B cell (primary cell): ENCODE measurements around the gene ELMO3. TPM values are rescaled to one million over a fixed set of nuclear protein-coding genes. Genes with fewer than 3 reads are reported as not detected.

Source experiments
- ATAC-seq: fragments of 200-7000 bp; cut with Tn5 transposase; one replicate; pipeline ENCODE4 v1.10.0; 2021; ENCODE audit warnings: low read depth, mild to moderate bottlenecking, moderate number of reproducible peaks, moderate library complexity
- CTCF ChIA-PET: fragments of 350-600 bp; sonication (Branson Sonifier 250); formaldehyde crosslinking; loops from one replicate; lab custom pipeline; 2021; ENCODE audit warnings: antibody characterized with exemption, inconsistent platforms; lab: Charles Lee
- POLR2A ChIA-PET: fragments of 350-600 bp; sonication (Branson Sonifier 250); formaldehyde crosslinking; loops from one replicate; lab custom pipeline; 2021; ENCODE audit warnings: antibody characterized with exemption; lab: Charles Lee
- DNase-seq: peaks from one replicate; pipeline ENCODE4 v3.0.0; 2013
- H2AFZ ChIP-seq: 2 replicates; pipeline ENCODE4 v1.6.1; 2012; ENCODE audit warnings: mild to moderate bottlenecking, low read depth, low read length; ENCODE audit not compliant: insufficient read depth, poor library complexity, severe bottlenecking
- H3K27ac ChIP-seq, 2 donors: 1 replicate in 1 of 2; 2 replicates in 1 of 2; pipeline ENCODE4 v1.5.1; 2012 to 2013; ENCODE audit warnings: low read length in 2 of 2, mild to moderate bottlenecking in 2 of 2, moderate library complexity in 1 of 2
- H3K27me3 ChIP-seq, 4 experiments: fragments of 200-600 bp in 1 of 4; sonication (generic) in 1 of 4; replicated peaks in 1 of 4; 1 replicate in 2 of 4; 2 replicates in 2 of 4; pipeline versions ENCODE4 v1.6.1 to v1.7.0; 2013 to 2016; ENCODE audit warnings: low read length in 3 of 4, mild to moderate bottlenecking in 2 of 4, mixed read lengths in 1 of 4, moderate library complexity in 1 of 4; ENCODE audit not compliant: insufficient read depth in 4 of 4, control insufficient read depth in 3 of 4; ENCODE audit errors: control extremely low read depth in 1 of 4
- H3K36me3 ChIP-seq, 2 experiments: replicated peaks in 1 of 2; 1 replicate in 1 of 2; 2 replicates in 1 of 2; pipeline versions ENCODE4 v1.6.1 to v1.7.1; 2013; ENCODE audit warnings: low read length in 1 of 2; ENCODE audit not compliant: insufficient read depth in 2 of 2, control insufficient read depth in 1 of 2; ENCODE audit errors: control extremely low read depth in 1 of 2, extremely low read depth in 1 of 2
- H3K4me1 ChIP-seq, 2 donors: fragments of 200-600 bp in 1 of 2; sonication (generic) in 1 of 2; 1 replicate in 1 of 2; 2 replicates in 1 of 2; pipeline versions ENCODE4 v1.5.1 to v1.6.1; 2013 to 2017; ENCODE audit warnings: low read length in 2 of 2; ENCODE audit not compliant: control insufficient read depth in 2 of 2, insufficient read depth in 2 of 2
- H3K4me2 ChIP-seq: replicated peaks from 2 replicates; pipeline ENCODE3; 2012; ENCODE audit warnings: mild to moderate bottlenecking, low read depth, low read length; ENCODE audit not compliant: poor library complexity, severe bottlenecking
- H3K4me3 ChIP-seq, 5 experiments: fragments of 200-600 bp in 1 of 5; sonication (generic) in 1 of 5; 1 replicate in 3 of 5; 2 replicates in 2 of 5; pipeline versions ENCODE4 v1.5.1 to v1.7.0; 2011 to 2016; ENCODE audit warnings: low read length in 4 of 5, mild to moderate bottlenecking in 4 of 5, low read depth in 2 of 5, control low read depth in 1 of 5, moderate library complexity in 1 of 5; ENCODE audit not compliant: insufficient read depth in 1 of 5; ENCODE audit errors: control extremely low read depth in 1 of 5, extremely low read depth in 1 of 5
- H3K79me2 ChIP-seq: fragments of 200-600 bp; sonication (generic); one replicate; pipeline ENCODE4 v1.6.0; 2016; ENCODE audit warnings: low read length; ENCODE audit not compliant: control insufficient read depth, insufficient read depth
- H3K9ac ChIP-seq: fragments of 200-600 bp; sonication (generic); 2 replicates; pipeline ENCODE4 v1.6.1; 2017; ENCODE audit warnings: mild to moderate bottlenecking, low read length, moderate library complexity
- H3K9me3 ChIP-seq, 3 donors: one replicate each; pipeline versions ENCODE4 v1.6.1 to v1.7.1; 2013; ENCODE audit warnings: low read length in 2 of 3; ENCODE audit not compliant: control insufficient read depth in 2 of 3, insufficient read depth in 1 of 3; ENCODE audit errors: control extremely low read depth in 1 of 3
- H4K20me1 ChIP-seq: 2 replicates; pipeline ENCODE4 v1.6.0; 2012; ENCODE audit warnings: mild to moderate bottlenecking, low read length; ENCODE audit not compliant: insufficient read depth, control insufficient read depth, poor library complexity, severe bottlenecking
- H3K27ac Mint-ChIP-seq: one replicate; pipeline ENCODE4 v1.8.0; 2021; ENCODE audit warnings: mixed read lengths
- H3K27me3 Mint-ChIP-seq: one replicate; pipeline ENCODE4 v1.8.0; 2021; ENCODE audit warnings: mixed read lengths
- H3K4me1 Mint-ChIP-seq: one replicate; pipeline ENCODE4 v1.8.0; 2021; ENCODE audit warnings: mixed read lengths
- H3K4me3 Mint-ChIP-seq: one replicate; pipeline ENCODE4 v1.8.0; 2021; ENCODE audit warnings: mixed read lengths
- H3K9me3 Mint-ChIP-seq: one replicate; pipeline ENCODE4 v1.8.0; 2022; ENCODE audit warnings: mixed read lengths; ENCODE audit not compliant: insufficient read depth
- CTCF ChIP-seq: fragments of 200-600 bp; IDR thresholded peaks from one replicate; pipeline ENCODE4 v1.8.0; 2022; ENCODE audit warnings: antibody characterized with exemption, mild to moderate bottlenecking
- EZH2 ChIP-seq: IDR thresholded peaks from 2 replicates; pipeline ENCODE4 v1.6.1; 2012; ENCODE audit warnings: borderline replicate concordance, low read depth, mild to moderate bottlenecking, moderate library complexity, low read length; ENCODE audit not compliant: insufficient read depth, poor library complexity, severe bottlenecking
- WGBS: methylation state at CpG from one replicate; pipeline ENCODE4 v1.1.5; 2013; ENCODE audit warnings: missing lambda C conversion rate; ENCODE audit not compliant: insufficient coverage; 5-methylcytosine and 5-hydroxymethylcytosine counted together
- intact Hi-C: fragments of 100-400 bp; cut with micrococcal nuclease; formaldehyde crosslinking; loops from one replicate; pipeline ENCODE4 v1.10.0; 2022
- polyA plus RNA-seq: library from polyadenylated mRNA; depleted of rRNA; stranded (reverse); fragments of >200 nt; gene quantifications from 2 replicates; pipeline ENCODE4 v1.2.3, GENCODE V29; 2012
- total RNA-seq, 2 donors: library from RNA; stranded (reverse); fragments of 120-200 nt in 1 of 2; gene quantifications; 1 replicate in 1 of 2; 2 replicates in 1 of 2; pipeline versions ENCODE4 v1.2.3 to v1.2.4, GENCODE V29; 2013 to 2022

Gene ELMO3
- total and polyA plus RNA-seq, 2 donors (not counting 1 experiment from before 2014, with no cell fraction given) = 9.1 to 9.6 TPM

DNA sequence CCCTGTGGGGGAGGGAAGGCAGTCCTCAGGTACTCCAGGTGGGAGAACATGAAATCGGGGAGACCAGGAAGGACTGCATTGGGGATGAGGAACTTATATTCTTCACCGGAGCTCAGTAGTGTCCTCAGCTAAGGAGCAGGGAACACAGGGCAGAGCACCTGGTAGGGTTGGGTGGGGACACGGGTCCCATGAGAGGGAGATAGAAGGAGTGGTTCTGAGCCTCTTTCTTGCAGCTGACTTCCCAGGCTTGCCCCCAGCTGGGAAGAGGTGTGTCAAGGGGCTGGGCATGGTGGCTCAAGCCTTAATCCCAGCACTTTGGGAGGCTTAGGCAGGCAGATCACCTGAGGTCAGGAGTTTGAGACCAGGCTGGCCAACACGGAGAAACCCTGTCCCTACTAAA lies 46.3 kb downstream of the ELMO3 start:
- DNase-seq = no peak

More for the DNA sequence above, 46.3 kb downstream of the ELMO3 start:
- intact Hi-C loops = loop anchor here (10.0 kb wide), 1 partner anchor 420 kb away; the partner anchor contains the start of genes ACD, C16orf86, ENKD1 and PARD6A
- Mint-ChIP-seq H3K27me3 (peaks cover 8% of the 10 kb centered on the region), H3K27ac (peak overlapping the region; percentile 96), H3K4me1 (peaks cover 52% of the 10 kb centered on the region), H3K4me3 (peak overlapping the region; percentile 83), H3K9me3 (no peaks in the 10 kb centered on the region)
- ChIA-PET CTCF (interaction anchor here (1.1 to 3.7 kb wide), 7 partner anchors 11 to 154 kb away, joined by 3 to 33 read pairs (median 7); partner anchors contain the start of gene TMEM208), POLR2A (interaction anchor here (0.7 to 2.5 kb wide), 2 partner anchors 18 to 321 kb away, joined by 3 to 30 read pairs; partner anchors contain the start of gene TMEM208)
- Histone ChIP-seq H3K36me3 (peaks cover 0 to 3% of the 10 kb centered on the region in 2 experiments), H3K27me3 (peaks cover 0 to 13% (median 9%) of the 10 kb centered on the region in 4 experiments), H3K79me2 (peaks cover 26% of the 10 kb centered on the region), H3K4me3 (peak overlapping the region in 1 of 5 experiments; percentile 4), H3K27ac (peak overlapping the region; percentile 67 to 86), H3K4me2 (peak overlapping the region; percentile 60), H3K9ac (peak overlapping the region; percentile 37), H2AFZ (no peak overlapping the region), H4K20me1 (peaks cover 8% of the 10 kb centered on the region), H3K9me3 (no peaks in the 10 kb centered on the region), H3K4me1 (peaks cover 46 to 55% of the 10 kb centered on the region in 2 donors)
- 8% methylated on average over 2 of the region's 4 CpGs for WGBS
- no peak for ATAC-seq
- TF ChIP-seq CTCF (no peak), EZH2 (no peak)
